Measurements from ENCODE around the gene TET3. TPM values are rescaled to one million over a fixed set of nuclear protein-coding genes. Genes with fewer than 3 reads are reported as not detected.

The TET3 gene
- total and polyA plus RNA-seq, 2 experiments from 2014 or later = 3.6 to 14.5 TPM

GRCh38 chr2:73962798-73963197 lies 21.9 kb upstream of the TET3 start:
- no peak for TF ChIP-seq EZH2phosphoT487 (IDR thresholded peaks at IDR 0.05; ENCODE audit: low read depth, severe bottlenecking, unreplicated experiment)
- no peak for TF ChIP-seq EZH2 (IDR thresholded peaks at IDR 0.05; ENCODE audit: borderline replicate concordance)
- TF ChIP-seq CTCF (IDR thresholded peaks at IDR 0.05; ENCODE audit: poor library complexity) = no peak
- Histone ChIP-seq H3K4me1 (ENCODE audit: insufficient read depth) (no peaks in the 10 kb centered on the region), H3K79me2 (no peaks in the 10 kb centered on the region), H3K27ac (peak overlapping the region; percentile 4), H3K36me3 (replicated peaks; ENCODE audit: insufficient read depth, low read depth) (peaks cover 4% of the 10 kb centered on the region), H4K20me1 (ENCODE audit: insufficient read depth, poor library complexity, severe bottlenecking) (no peaks in the 10 kb centered on the region), H2AFZ (no peak overlapping the region), H3K4me3 (no peak overlapping the region), H3K9me3 (ENCODE audit: low read depth) (no peaks in the 10 kb centered on the region), H3K27me3 (no peaks in the 10 kb centered on the region), H3K4me2 (no peak overlapping the region), H3K9me2 (replicated peaks; ENCODE audit: insufficient read depth) (no peaks in the 10 kb centered on the region)
- no peak for DNase-seq (ENCODE audit: low spot score)
- 74% methylated on average over 5 of the region's 5 CpGs for WGBS (ENCODE audit: low lambda C conversion rate, missing lambda C conversion rate)

- Histone ChIP-seq H3K4me2 (no peak overlapping the region), H4K20me1 (ENCODE audit: insufficient read depth, poor library complexity, severe bottlenecking) (no peaks in the 10 kb centered on the region), H3K9me3 (ENCODE audit: low read depth) (no peaks in the 10 kb centered on the region), H3K9me2 (replicated peaks; ENCODE audit: insufficient read depth) (no peaks in the 10 kb centered on the region), H3K27ac (peak overlapping the region; percentile 4), H3K4me3 (no peak overlapping the region), H2AFZ (no peak overlapping the region), H3K79me2 (no peaks in the 10 kb centered on the region), H3K4me1 (ENCODE audit: insufficient read depth) (no peaks in the 10 kb centered on the region), H3K27me3 (no peaks in the 10 kb centered on the region), H3K36me3 (replicated peaks; ENCODE audit: insufficient read depth, low read depth) (no peaks in the 10 kb centered on the region)
- TF ChIP-seq EZH2 (IDR thresholded peaks at IDR 0.05; ENCODE audit: borderline replicate concordance) = no peak
- TF ChIP-seq EZH2phosphoT487 (IDR thresholded peaks at IDR 0.05; ENCODE audit: low read depth, severe bottlenecking, unreplicated experiment) = no peak
- TF ChIP-seq CTCF (IDR thresholded peaks at IDR 0.05; ENCODE audit: poor library complexity) = no peak
- whole genome bisulfite sequencing (ENCODE audit: low lambda C conversion rate, missing lambda C conversion rate) = 83% methylated on average over 13 of the region's 13 CpGs
- no peak for DNase-seq (ENCODE audit: low spot score)
Measured at GRCh38 chr2:73963385-73964120, 21.2 kb upstream of the TET3 start.

GRCh38 chr2:73964223-73964622 lies 20.5 kb upstream of the TET3 start:
- no peaks in the 10 kb centered on the region for H3K27me3 ChIP-seq

More at GRCh38 chr2:73964223-73964622, 20.5 kb upstream of the TET3 start:
- TF ChIP-seq CTCF (IDR thresholded peaks at IDR 0.05; ENCODE audit: poor library complexity) (no peak), EZH2phosphoT487 (IDR thresholded peaks at IDR 0.05; ENCODE audit: low read depth, severe bottlenecking, unreplicated experiment) (no peak), EZH2 (IDR thresholded peaks at IDR 0.05; ENCODE audit: borderline replicate concordance) (no peak)
- Histone ChIP-seq H4K20me1 (ENCODE audit: insufficient read depth, poor library complexity, severe bottlenecking) (no peaks in the 10 kb centered on the region), H3K4me2 (no peak overlapping the region), H3K79me2 (no peaks in the 10 kb centered on the region), H3K27ac (peak overlapping the region; percentile 4), H3K9me3 (ENCODE audit: low read depth) (no peaks in the 10 kb centered on the region), H3K36me3 (replicated peaks; ENCODE audit: insufficient read depth, low read depth) (no peaks in the 10 kb centered on the region), H3K4me1 (ENCODE audit: insufficient read depth) (no peaks in the 10 kb centered on the region), H3K9me2 (replicated peaks; ENCODE audit: insufficient read depth) (no peaks in the 10 kb centered on the region), H3K4me3 (no peak overlapping the region), H2AFZ (no peak overlapping the region)
- DNase-seq (ENCODE audit: low spot score) = no peak
- 90% methylated on average over 2 of the region's 2 CpGs for WGBS (ENCODE audit: low lambda C conversion rate, missing lambda C conversion rate)
